Head of caudate nucleus (tissue), 42 donors: ENCODE results near the gene CXXC1.
A peak's percentile ranks its signal among the peaks of the same experiment; 100 is the strongest.

Source experiments
- DNase-seq, 42 donors: peaks; one replicate each; pipeline versions ENCODE4 v3.0.0 to v3.0.0-alpha.2; 2020 to 2021; ENCODE audit warnings: mixed read lengths in 7 of 42
- intact Hi-C: fragments of 100-400 bp; cut with DNase I; formaldehyde crosslinking; loops from one replicate; pipeline ENCODE4 v1.15.0; 2022

Gene CXXC1

DNA sequence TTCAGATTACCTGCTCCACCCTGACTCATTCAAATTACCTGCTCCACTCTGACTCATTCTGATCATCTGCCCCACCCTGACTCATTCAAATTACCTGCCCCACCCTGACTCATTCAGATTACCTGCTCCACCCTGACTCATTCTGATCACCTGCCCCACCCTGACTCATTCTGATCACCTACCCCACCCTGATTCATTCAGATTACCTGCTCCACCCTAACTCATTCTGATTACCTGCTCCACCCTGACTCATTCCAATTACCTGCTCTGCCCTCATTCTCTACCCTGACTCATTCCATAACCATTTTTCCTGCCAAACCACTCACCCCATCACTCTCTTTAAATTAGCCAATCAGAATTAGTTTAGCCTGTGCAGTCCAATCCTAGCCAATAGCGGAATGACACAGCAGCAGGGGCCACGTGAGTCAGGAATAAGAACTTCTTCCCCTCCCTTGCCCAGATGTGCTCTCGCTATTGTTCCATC is 47.4 kb downstream of the CXXC1 start:
- intact Hi-C loops = no loop called here
- DNase-seq = peak in 30 of 42 donors; percentile 6 to 67 (median 32)

- DNase-seq = no peak
These were observed 55.1 kb downstream of the CXXC1 start for GRCh38 chr18:50232419-50232818.

More at GRCh38 chr18:50232419-50232818, 55.1 kb downstream of the CXXC1 start:
- intact Hi-C loops = no loop called here
